ENCODE results near the gene SLC13A1.

DNA sequence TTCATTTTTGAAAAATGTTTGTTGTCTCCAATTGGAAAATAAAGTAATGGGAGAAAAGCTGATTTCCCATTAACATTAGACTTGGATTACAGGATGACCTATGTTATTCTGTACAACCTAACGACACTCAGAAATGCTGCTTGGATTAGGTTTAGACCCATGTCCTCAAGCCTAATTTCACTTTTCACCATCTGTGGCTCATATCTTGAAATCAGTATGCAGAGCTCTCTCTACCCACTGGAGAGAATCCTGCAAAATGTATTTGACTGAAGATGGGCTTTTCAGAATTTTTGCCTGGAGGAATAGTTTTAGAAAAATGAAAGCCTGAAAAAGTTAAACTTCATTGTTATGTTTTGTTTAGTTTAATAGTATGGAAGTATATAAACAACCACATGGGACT is 63.8 kb downstream of the SLC13A1 start:
- TF ChIP-seq CTCF (IDR thresholded peaks at IDR 0.05), result no peak
- no peak for TF ChIP-seq POLR2A (IDR thresholded peaks at IDR 0.05)
